Breast epithelium (tissue), 3 donors: ENCODE results near the gene ATP8A1.

Source experiments
- POLR2A ChIP-seq: fragments of 450-650 bp; IDR thresholded peaks from one replicate; pipeline ENCODE4 v1.6.1; 2016; ENCODE audit warnings: antibody characterized with exemption, mild to moderate bottlenecking, moderate library complexity
- TF ChIP-seq, protein P1 (sequence below), 3 donors: fragments of 450-650 bp; IDR thresholded peaks; one replicate each; pipeline ENCODE4 v1.5.1; 2016 to 2017; ENCODE audit warnings: antibody characterized with exemption in 3 of 3, mild to moderate bottlenecking in 3 of 3, moderate library complexity in 3 of 3

DNA sequence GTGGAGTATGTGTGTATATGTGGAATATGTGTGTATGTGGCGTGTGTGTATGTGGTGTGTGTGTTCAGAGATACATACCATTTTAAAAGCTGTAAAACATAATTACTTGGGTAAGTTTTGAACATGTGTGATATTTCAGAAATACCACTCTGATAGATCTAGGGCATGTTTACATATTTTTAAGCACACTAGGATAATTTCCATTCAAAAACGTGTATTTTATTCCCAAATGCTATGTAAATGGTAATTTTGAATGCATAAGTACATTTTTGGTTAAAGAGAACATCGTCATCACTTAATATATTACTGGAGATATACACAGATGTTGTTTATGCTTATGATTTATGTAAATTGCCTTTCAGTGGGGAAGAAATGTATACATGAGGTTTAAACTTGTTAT, 294.3 kb downstream of the ATP8A1 start:
- TF ChIP-seq POLR2A, result no peak
- TF ChIP-seq, protein P1, sequence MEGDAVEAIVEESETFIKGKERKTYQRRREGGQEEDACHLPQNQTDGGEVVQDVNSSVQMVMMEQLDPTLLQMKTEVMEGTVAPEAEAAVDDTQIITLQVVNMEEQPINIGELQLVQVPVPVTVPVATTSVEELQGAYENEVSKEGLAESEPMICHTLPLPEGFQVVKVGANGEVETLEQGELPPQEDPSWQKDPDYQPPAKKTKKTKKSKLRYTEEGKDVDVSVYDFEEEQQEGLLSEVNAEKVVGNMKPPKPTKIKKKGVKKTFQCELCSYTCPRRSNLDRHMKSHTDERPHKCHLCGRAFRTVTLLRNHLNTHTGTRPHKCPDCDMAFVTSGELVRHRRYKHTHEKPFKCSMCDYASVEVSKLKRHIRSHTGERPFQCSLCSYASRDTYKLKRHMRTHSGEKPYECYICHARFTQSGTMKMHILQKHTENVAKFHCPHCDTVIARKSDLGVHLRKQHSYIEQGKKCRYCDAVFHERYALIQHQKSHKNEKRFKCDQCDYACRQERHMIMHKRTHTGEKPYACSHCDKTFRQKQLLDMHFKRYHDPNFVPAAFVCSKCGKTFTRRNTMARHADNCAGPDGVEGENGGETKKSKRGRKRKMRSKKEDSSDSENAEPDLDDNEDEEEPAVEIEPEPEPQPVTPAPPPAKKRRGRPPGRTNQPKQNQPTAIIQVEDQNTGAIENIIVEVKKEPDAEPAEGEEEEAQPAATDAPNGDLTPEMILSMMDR (IDR thresholded peaks at IDR 0.05), result no peak
